ENCODE data around the gene KIF12. TPM values are rescaled to one million over a fixed set of nuclear protein-coding genes. Genes with fewer than 3 reads are reported as not detected.

The KIF12 gene
- total and polyA plus RNA-seq, 2 donors (not counting 3 experiments of a cell fraction or from before 2014, with no cell fraction given): 0.46 to 0.97 TPM

DNA sequence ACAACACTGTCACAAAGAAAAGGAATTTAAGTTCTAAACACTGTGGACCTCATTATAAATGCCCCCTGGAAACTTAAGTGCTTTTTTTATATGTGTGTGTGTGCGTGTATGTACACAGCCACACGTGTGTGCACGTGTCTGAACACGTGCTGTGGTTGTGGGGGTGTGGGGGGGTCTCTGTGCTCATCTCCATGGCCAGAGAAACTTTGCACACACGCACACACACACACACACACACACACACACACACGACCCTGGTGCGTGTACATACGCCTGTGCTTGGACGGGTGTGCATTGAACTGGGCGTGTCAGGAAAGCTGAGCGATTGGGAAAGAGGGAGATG lies 48.9 kb downstream of the KIF12 start:
- Histone ChIP-seq H3K4me1 (ENCODE audit: control insufficient read depth, extremely low read depth, insufficient read depth, low read length) (peaks cover 4% of the 10 kb centered on the region), H3K4me3 (replicated peaks in 1 of 3; ENCODE audit: insufficient read depth in 1 of 3, low read depth in 1 of 3, low read length in 3 of 3) (no peak overlapping the region), H2AFZ (ENCODE audit: low read depth, low read length) (no peak overlapping the region), H3K9me1 (replicated peaks; ENCODE audit: control insufficient read depth, extremely low read depth, insufficient read depth, low read length) (no peaks in the 10 kb centered on the region), H3K9me3 (replicated peaks; ENCODE audit: control insufficient read depth, insufficient read depth, low read length) (no peaks in the 10 kb centered on the region), H3K79me2 (ENCODE audit: control insufficient read depth, insufficient read depth, low read length) (no peaks in the 10 kb centered on the region), H3K4me2 (ENCODE audit: insufficient read depth, low read length) (no peak overlapping the region), H4K20me1 (replicated peaks; ENCODE audit: control insufficient read depth, extremely low read depth, insufficient read depth, low read length) (no peaks in the 10 kb centered on the region), H3K27ac (ENCODE audit: insufficient read depth, low read depth, low read length) (no peak overlapping the region), H3K9ac (replicated peaks; ENCODE audit: extremely low read depth, insufficient read depth, low read length) (no peak overlapping the region), H3K36me3 (ENCODE audit: control insufficient read depth in 2 of 2, extremely low read depth in 1 of 2, insufficient read depth in 2 of 2, low read length in 2 of 2) (peaks cover 21 to 43% of the 10 kb centered on the region in 2 experiments), H3K27me3 (ENCODE audit: control insufficient read depth in 2 of 2, insufficient read depth in 2 of 2, low read length in 2 of 2) (no peaks in the 10 kb centered on the region)
- ChIA-PET CTCF (interaction anchor here (1.7 kb wide), 1 partner anchor 56 kb away, joined by 4 read pairs; no protein-coding TSS in a partner anchor), POLR2A (no interaction called here)
- dilution Hi-C loops (cut with MboI; ENCODE audit: extremely low pct_ligation_motif_present, low sequenced_read_pairs) (no loop called here), intact Hi-C loops (cut with micrococcal nuclease) (no loop called here)
- BruUV-seq (replicated peaks): no TSS peak
- FAIRE-seq: no peak
- TF ChIP-seq POLR2AphosphoS5 (IDR thresholded peaks at IDR 0.05; ENCODE audit: insufficient read depth, low read depth, low read length): no peak
- TF ChIP-seq MYC (IDR thresholded peaks at IDR 0.05; ENCODE audit: low read depth, low read length): no peak
- no peak for TF ChIP-seq POLR2A (IDR thresholded peaks at IDR 0.05; ENCODE audit: low read depth, low read length)
- no peak for TF ChIP-seq FOS (IDR thresholded peaks at IDR 0.05; ENCODE audit: borderline replicate concordance, insufficient read depth, low read length)
- TF ChIP-seq EZH2 (IDR thresholded peaks at IDR 0.05; ENCODE audit: borderline replicate concordance, low read depth, low read length, severe bottlenecking): no peak
- TF ChIP-seq GATA2 (IDR thresholded peaks at IDR 0.05; ENCODE audit: insufficient read depth, insufficient read length, low read depth, low read length): no peak
- TF ChIP-seq JUN (IDR thresholded peaks at IDR 0.05; ENCODE audit: borderline replicate concordance, insufficient read depth, insufficient read length, low read depth): no peak
- TF ChIP-seq, protein P1, sequence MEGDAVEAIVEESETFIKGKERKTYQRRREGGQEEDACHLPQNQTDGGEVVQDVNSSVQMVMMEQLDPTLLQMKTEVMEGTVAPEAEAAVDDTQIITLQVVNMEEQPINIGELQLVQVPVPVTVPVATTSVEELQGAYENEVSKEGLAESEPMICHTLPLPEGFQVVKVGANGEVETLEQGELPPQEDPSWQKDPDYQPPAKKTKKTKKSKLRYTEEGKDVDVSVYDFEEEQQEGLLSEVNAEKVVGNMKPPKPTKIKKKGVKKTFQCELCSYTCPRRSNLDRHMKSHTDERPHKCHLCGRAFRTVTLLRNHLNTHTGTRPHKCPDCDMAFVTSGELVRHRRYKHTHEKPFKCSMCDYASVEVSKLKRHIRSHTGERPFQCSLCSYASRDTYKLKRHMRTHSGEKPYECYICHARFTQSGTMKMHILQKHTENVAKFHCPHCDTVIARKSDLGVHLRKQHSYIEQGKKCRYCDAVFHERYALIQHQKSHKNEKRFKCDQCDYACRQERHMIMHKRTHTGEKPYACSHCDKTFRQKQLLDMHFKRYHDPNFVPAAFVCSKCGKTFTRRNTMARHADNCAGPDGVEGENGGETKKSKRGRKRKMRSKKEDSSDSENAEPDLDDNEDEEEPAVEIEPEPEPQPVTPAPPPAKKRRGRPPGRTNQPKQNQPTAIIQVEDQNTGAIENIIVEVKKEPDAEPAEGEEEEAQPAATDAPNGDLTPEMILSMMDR (IDR thresholded peaks at IDR 0.05; ENCODE audit: extremely low read depth in 1 of 2, insufficient read depth in 1 of 2, low read depth in 1 of 2, low read length in 2 of 2): no peak
- TF ChIP-seq, protein P2, sequence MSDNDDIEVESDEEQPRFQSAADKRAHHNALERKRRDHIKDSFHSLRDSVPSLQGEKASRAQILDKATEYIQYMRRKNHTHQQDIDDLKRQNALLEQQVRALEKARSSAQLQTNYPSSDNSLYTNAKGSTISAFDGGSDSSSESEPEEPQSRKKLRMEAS (IDR thresholded peaks at IDR 0.05; ENCODE audit: insufficient read depth, insufficient read length): no peak
- no peak for DNase-seq (ENCODE audit: low read depth, low spot score)
